Measurements from ENCODE around the gene LHFPL2.

DNA sequence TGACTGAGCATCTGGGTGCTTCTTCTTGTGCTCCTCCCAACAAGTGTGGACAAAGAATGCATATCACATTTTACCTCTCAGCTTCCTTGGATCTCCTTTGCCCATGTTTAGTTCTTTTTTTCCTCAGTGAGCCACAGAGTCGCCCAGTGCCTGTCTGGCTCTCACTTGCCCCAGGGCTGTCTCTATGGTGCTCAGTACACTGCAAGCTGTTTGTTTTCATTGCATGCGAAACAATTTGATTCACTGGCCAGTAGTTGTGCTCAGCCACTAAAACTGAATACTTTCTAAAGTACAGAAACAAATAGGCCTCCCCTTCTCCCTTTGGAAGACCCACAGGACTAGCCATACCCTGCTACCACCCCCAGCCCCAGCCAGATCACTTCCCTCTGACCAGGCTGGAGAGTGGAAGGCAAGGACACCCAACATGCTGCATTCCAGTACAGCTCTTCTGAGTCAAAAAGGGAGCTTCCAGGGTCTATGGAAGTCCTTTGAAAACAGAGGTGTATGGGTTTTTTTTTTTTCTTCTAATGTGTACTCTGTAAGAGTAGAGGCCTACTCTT, 3.8 kb downstream of the LHFPL2 start:
- TF ChIP-seq POLR2AphosphoS5 (IDR thresholded peaks at IDR 0.05; ENCODE audit: low read depth, low read length) (no peak), SIN3A (IDR thresholded peaks at IDR 0.05; ENCODE audit: borderline replicate concordance, insufficient read depth, low read length) (no peak), TAF1 (IDR thresholded peaks at IDR 0.05; ENCODE audit: borderline replicate concordance, insufficient read depth, low read length) (no peak), FOXP2 (optimal IDR thresholded peaks at IDR 0.05; ENCODE audit: borderline replicate concordance, extremely low read depth, extremely low read length, insufficient read depth) (no peak)
- TF ChIP-seq, protein P1, sequence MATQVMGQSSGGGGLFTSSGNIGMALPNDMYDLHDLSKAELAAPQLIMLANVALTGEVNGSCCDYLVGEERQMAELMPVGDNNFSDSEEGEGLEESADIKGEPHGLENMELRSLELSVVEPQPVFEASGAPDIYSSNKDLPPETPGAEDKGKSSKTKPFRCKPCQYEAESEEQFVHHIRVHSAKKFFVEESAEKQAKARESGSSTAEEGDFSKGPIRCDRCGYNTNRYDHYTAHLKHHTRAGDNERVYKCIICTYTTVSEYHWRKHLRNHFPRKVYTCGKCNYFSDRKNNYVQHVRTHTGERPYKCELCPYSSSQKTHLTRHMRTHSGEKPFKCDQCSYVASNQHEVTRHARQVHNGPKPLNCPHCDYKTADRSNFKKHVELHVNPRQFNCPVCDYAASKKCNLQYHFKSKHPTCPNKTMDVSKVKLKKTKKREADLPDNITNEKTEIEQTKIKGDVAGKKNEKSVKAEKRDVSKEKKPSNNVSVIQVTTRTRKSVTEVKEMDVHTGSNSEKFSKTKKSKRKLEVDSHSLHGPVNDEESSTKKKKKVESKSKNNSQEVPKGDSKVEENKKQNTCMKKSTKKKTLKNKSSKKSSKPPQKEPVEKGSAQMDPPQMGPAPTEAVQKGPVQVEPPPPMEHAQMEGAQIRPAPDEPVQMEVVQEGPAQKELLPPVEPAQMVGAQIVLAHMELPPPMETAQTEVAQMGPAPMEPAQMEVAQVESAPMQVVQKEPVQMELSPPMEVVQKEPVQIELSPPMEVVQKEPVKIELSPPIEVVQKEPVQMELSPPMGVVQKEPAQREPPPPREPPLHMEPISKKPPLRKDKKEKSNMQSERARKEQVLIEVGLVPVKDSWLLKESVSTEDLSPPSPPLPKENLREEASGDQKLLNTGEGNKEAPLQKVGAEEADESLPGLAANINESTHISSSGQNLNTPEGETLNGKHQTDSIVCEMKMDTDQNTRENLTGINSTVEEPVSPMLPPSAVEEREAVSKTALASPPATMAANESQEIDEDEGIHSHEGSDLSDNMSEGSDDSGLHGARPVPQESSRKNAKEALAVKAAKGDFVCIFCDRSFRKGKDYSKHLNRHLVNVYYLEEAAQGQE (IDR thresholded peaks at IDR 0.05; ENCODE audit: insufficient read depth in 1 of 2, low read depth in 2 of 2, low read length in 2 of 2) = no peak

Data from PFSK-1 (cell line).